GM12878 (cell line): ENCODE data around the gene CLEC16A. TPM values are rescaled to one million over a fixed set of nuclear protein-coding genes. Genes with fewer than 3 reads are reported as not detected.

Source experiments
- BHLHE40 ChIP-seq, 2 experiments: fragments of 450-650 bp in 1 of 2; IDR thresholded peaks; 2 replicates each; pipeline ENCODE4 v1.6.1; 2011 to 2017; ENCODE audit warnings: low read depth in 2 of 2, borderline replicate concordance in 1 of 2, improper control_type of control experiment in 1 of 2, low read length in 1 of 2, mild to moderate bottlenecking in 1 of 2
- CBX5 ChIP-seq: sonication (generic); IDR thresholded peaks from 2 replicates; pipeline ENCODE4 v1.6.1; 2016; ENCODE audit warnings: low read depth, moderate library complexity, mild to moderate bottlenecking, inconsistent platforms
- CUX1 ChIP-seq: IDR thresholded peaks from 2 replicates; pipeline ENCODE4 v1.6.1; 2012; ENCODE audit warnings: improper control_type of control experiment, low read depth, low read length; ENCODE audit not compliant: insufficient replicate concordance
- ETV6 ChIP-seq, 2 experiments: fragments of 450-650 bp in 1 of 2; IDR thresholded peaks in 1 of 2; conservative IDR thresholded peaks in 1 of 2; 2 replicates each; pipeline ENCODE4 v1.6.1; 2014; ENCODE audit warnings: antibody characterized with exemption in 1 of 2, borderline replicate concordance in 1 of 2, low read depth in 1 of 2, mild to moderate bottlenecking in 1 of 2, moderate library complexity in 1 of 2
- GATAD2B ChIP-seq: fragments of 450-650 bp; conservative IDR thresholded peaks from 2 replicates; pipeline ENCODE4 v1.6.1; 2017; ENCODE audit warnings: low read depth, mild to moderate bottlenecking, moderate library complexity
- HCFC1 ChIP-seq: fragments of 150-350 bp; IDR thresholded peaks from 2 replicates; pipeline ENCODE4 v1.6.1; 2014; ENCODE audit warnings: low read length
- MLLT1 ChIP-seq: fragments of 450-650 bp; IDR thresholded peaks from 2 replicates; pipeline ENCODE4 v1.6.1; 2016; ENCODE audit warnings: mild to moderate bottlenecking
- PBX3 ChIP-seq: IDR thresholded peaks from 2 replicates; pipeline ENCODE4 v1.6.1; 2011; ENCODE audit warnings: mild to moderate bottlenecking, low read depth, low read length, moderate library complexity; ENCODE audit not compliant: insufficient replicate concordance
- PKNOX1 ChIP-seq: fragments of 450-650 bp; IDR thresholded peaks from 2 replicates; pipeline ENCODE4 v1.6.1; 2016; ENCODE audit warnings: mild to moderate bottlenecking
- RAD51 ChIP-seq: fragments of 450-650 bp; IDR thresholded peaks from 2 replicates; pipeline ENCODE4 v1.6.1; 2016; ENCODE audit warnings: moderate library complexity, mild to moderate bottlenecking, inconsistent platforms
- RB1 ChIP-seq: fragments of 450-650 bp; formaldehyde crosslinking; IDR thresholded peaks from 2 replicates; pipeline ENCODE4 v1.6.1; 2017; ENCODE audit warnings: mild to moderate bottlenecking, borderline replicate concordance
- RBBP5 ChIP-seq: fragments of 200-600 bp; sonication (generic); conservative IDR thresholded peaks from 2 replicates; pipeline ENCODE4 v1.6.1; 2016
- SMC3 ChIP-seq: IDR thresholded peaks from 2 replicates; pipeline ENCODE4 v1.6.1; 2011; ENCODE audit warnings: low read length, improper control_type of control experiment, borderline replicate concordance
- polyA plus RNA-seq, 11 experiments: library from polyadenylated mRNA; depleted of rRNA in 4 of 11; unstranded in 6 of 11; stranded (reverse) in 5 of 11; fragments of >200 nt; fragmentation: Nextera tagmentation in 4 of 11; fragmentation: Illumina TruSeq in 1 of 11; extraction: Ambion mirVana in 4 of 11; extraction: Trizol in 1 of 11; gene quantifications; 1 replicate in 1 of 11; 2 replicates in 10 of 11; pipeline versions ENCODE4 v1.2.1 to v1.2.3, GENCODE V29; 2011 to 2016; ENCODE audit warnings: inconsistent platforms in 2 of 11, missing spikeins in 2 of 11, low read depth in 1 of 11
- total RNA-seq, 4 experiments: library from RNA; depleted of rRNA in 3 of 4; stranded (reverse); fragments of >200 nt in 3 of 4; fragmentation: Illumina TruSeq in 1 of 4; extraction: Trizol in 1 of 4; gene quantifications; 2 replicates each; pipeline versions ENCODE4 v1.2.1 to v1.2.3, GENCODE V29; 2013 to 2021
- TF ChIP-seq, protein P1 (sequence below): fragments of 450-650 bp; IDR thresholded peaks from 2 replicates; pipeline ENCODE4 v1.6.1; 2016; ENCODE audit warnings: mild to moderate bottlenecking, moderate library complexity, borderline replicate concordance

CLEC16A gene
- total and polyA plus RNA-seq, 10 of the 15 experiments (the other 5 are each of a cell fraction or from before 2014, with no cell fraction given) = 1.5 to 28.8 (median 19.2) TPM

GRCh38 chr16:10949424-10949970, 5.1 kb downstream of the CLEC16A start (continued):
- TF ChIP-seq CUX1 (peak; percentile 94), RBBP5 (no peak), RAD51 (peak; percentile 89), BHLHE40 (IDR thresholded peaks at IDR 0.05; ENCODE audit: borderline replicate concordance in 1 of 2, low read depth in 2 of 2, low read length in 1 of 2) (peak; percentile 54 to 66; a peak in 3 of 4 replicates), GATAD2B (peak; percentile 99), HCFC1 (no peak), SMC3 (no peak), MLLT1 (peak; percentile 56; the same call in 1 of the 2 replicates), PKNOX1 (peak; percentile 50; the same call in 1 of the 2 replicates), ETV6 (conservative IDR thresholded peaks at IDR 0.05 in 1 of 2, IDR thresholded peaks at IDR 0.05 in 1 of 2; ENCODE audit: borderline replicate concordance in 1 of 2, low read depth in 1 of 2) (no peak), CBX5 (no peak), RB1 (peak; percentile 100), PBX3 (no peak)
- TF ChIP-seq, protein P1, sequence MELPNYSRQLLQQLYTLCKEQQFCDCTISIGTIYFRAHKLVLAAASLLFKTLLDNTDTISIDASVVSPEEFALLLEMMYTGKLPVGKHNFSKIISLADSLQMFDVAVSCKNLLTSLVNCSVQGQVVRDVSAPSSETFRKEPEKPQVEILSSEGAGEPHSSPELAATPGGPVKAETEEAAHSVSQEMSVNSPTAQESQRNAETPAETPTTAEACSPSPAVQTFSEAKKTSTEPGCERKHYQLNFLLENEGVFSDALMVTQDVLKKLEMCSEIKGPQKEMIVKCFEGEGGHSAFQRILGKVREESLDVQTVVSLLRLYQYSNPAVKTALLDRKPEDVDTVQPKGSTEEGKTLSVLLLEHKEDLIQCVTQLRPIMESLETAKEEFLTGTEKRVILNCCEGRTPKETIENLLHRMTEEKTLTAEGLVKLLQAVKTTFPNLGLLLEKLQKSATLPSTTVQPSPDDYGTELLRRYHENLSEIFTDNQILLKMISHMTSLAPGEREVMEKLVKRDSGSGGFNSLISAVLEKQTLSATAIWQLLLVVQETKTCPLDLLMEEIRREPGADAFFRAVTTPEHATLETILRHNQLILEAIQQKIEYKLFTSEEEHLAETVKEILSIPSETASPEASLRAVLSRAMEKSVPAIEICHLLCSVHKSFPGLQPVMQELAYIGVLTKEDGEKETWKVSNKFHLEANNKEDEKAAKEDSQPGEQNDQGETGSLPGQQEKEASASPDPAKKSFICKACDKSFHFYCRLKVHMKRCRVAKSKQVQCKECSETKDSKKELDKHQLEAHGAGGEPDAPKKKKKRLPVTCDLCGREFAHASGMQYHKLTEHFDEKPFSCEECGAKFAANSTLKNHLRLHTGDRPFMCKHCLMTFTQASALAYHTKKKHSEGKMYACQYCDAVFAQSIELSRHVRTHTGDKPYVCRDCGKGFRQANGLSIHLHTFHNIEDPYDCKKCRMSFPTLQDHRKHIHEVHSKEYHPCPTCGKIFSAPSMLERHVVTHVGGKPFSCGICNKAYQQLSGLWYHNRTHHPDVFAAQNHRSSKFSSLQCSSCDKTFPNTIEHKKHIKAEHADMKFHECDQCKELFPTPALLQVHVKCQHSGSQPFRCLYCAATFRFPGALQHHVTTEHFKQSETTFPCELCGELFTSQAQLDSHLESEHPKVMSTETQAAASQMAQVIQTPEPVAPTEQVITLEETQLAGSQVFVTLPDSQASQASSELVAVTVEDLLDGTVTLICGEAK = no peak
